OCI-LY3 (cell line): ENCODE results near the gene INTS6.

ENCODE experiments used
- EZH2phosphoT487 ChIP-seq: fragments of 200-600 bp; shearing (Covaris generic); IDR thresholded peaks from 2 replicates; pipeline ENCODE4 v1.6.1; 2018; ENCODE audit warnings: antibody characterized with exemption, mixed run types, low read depth
- TF ChIP-seq, protein P1 (sequence below): fragments of 200-600, 300-600 bp; sonication (generic); IDR thresholded peaks from 2 replicates; pipeline ENCODE4 v1.5.1; 2014; ENCODE audit warnings: antibody characterized with exemption, low read length, low read depth

- TF ChIP-seq, protein P1, sequence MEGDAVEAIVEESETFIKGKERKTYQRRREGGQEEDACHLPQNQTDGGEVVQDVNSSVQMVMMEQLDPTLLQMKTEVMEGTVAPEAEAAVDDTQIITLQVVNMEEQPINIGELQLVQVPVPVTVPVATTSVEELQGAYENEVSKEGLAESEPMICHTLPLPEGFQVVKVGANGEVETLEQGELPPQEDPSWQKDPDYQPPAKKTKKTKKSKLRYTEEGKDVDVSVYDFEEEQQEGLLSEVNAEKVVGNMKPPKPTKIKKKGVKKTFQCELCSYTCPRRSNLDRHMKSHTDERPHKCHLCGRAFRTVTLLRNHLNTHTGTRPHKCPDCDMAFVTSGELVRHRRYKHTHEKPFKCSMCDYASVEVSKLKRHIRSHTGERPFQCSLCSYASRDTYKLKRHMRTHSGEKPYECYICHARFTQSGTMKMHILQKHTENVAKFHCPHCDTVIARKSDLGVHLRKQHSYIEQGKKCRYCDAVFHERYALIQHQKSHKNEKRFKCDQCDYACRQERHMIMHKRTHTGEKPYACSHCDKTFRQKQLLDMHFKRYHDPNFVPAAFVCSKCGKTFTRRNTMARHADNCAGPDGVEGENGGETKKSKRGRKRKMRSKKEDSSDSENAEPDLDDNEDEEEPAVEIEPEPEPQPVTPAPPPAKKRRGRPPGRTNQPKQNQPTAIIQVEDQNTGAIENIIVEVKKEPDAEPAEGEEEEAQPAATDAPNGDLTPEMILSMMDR, result no peak
- no peak for TF ChIP-seq EZH2phosphoT487
These were observed 42.5 kb upstream of the INTS6 start for GRCh38 chr13:51495316-51495715.
